ENCODE results near the gene TSPAN3. TPM values are rescaled to one million over a fixed set of nuclear protein-coding genes. Genes with fewer than 3 reads are reported as not detected.
A peak's percentile ranks its signal among the peaks of the same experiment; 100 is the strongest.

TSPAN3 gene
- total RNA-seq, 1 experiment from 2014 or later, result 84.9 TPM

GRCh38 chr15:77039217-77039533 lies 31.7 kb downstream of the TSPAN3 start:
- ATAC-seq, result no peak

More at GRCh38 chr15:77039217-77039533, 31.7 kb downstream of the TSPAN3 start:
- peaks cover 43% of the 10 kb centered on the region for H3K36me3 Mint-ChIP-seq
- TF ChIP-seq E2F5 (CRISPR knock-in tag; IDR thresholded peaks at IDR 0.05) (no peak), NR3C1 (CRISPR knock-in tag; conservative IDR thresholded peaks at IDR 0.05; ENCODE audit: low read depth) (no peak), TCF7 (CRISPR knock-in tag; IDR thresholded peaks at IDR 0.05; ENCODE audit: low read depth) (no peak), E2F1 (CRISPR knock-in tag; IDR thresholded peaks at IDR 0.05) (no peak), NR2C2 (CRISPR knock-in tag; IDR thresholded peaks at IDR 0.05) (no peak), ZNF423 (CRISPR knock-in tag; IDR thresholded peaks at IDR 0.05) (no peak), NR1H2 (CRISPR knock-in tag; IDR thresholded peaks at IDR 0.05) (no peak), STAT6 (CRISPR knock-in tag; conservative IDR thresholded peaks at IDR 0.05; ENCODE audit: low read depth) (no peak), ZNF232 (CRISPR knock-in tag; IDR thresholded peaks at IDR 0.05) (no peak), KAT7 (CRISPR knock-in tag; IDR thresholded peaks at IDR 0.05; ENCODE audit: borderline replicate concordance) (no peak), FOXJ3 (CRISPR knock-in tag; IDR thresholded peaks at IDR 0.05; ENCODE audit: borderline replicate concordance) (no peak), OVOL2 (CRISPR knock-in tag; IDR thresholded peaks at IDR 0.05; ENCODE audit: borderline replicate concordance) (no peak), EMX1 (CRISPR knock-in tag; IDR thresholded peaks at IDR 0.05) (no peak), GABPB1 (CRISPR knock-in tag; IDR thresholded peaks at IDR 0.05) (no peak), ZNF219 (CRISPR knock-in tag; IDR thresholded peaks at IDR 0.05; ENCODE audit: borderline replicate concordance) (no peak), ZNF317 (CRISPR knock-in tag; IDR thresholded peaks at IDR 0.05; ENCODE audit: borderline replicate concordance, low read depth) (no peak), PRDM15 (CRISPR knock-in tag; IDR thresholded peaks at IDR 0.05) (no peak), ATF6 (CRISPR knock-in tag; IDR thresholded peaks at IDR 0.05) (no peak), GTF2I (CRISPR knock-in tag; conservative IDR thresholded peaks at IDR 0.05) (no peak), RORB (CRISPR knock-in tag; IDR thresholded peaks at IDR 0.05) (no peak)
- no peak overlapping the region for H3K4me3 Mint-ChIP-seq
- H3K9me3 Mint-ChIP-seq, result peaks cover 14% of the 10 kb centered on the region; the same call in 1 of the 2 replicates
- H3K27me3 Mint-ChIP-seq (ENCODE audit: low read depth), result peaks cover 3% of the 10 kb centered on the region
- H3K4me1 Mint-ChIP-seq, result peaks cover 5% of the 10 kb centered on the region; the same call in 1 of the 2 replicates
- H3K27ac Mint-ChIP-seq, result 0 out of 2 replicates have a peak overlapping the region, but pooled peaks have one; percentile 7
- ChIA-PET POLR2A (no interaction called here), CTCF (no interaction called here)
- DNase-seq (ENCODE audit: low spot score), result no peak

Measured in WTC11 (cell line).